C4-2B (cell line): Measurements from ENCODE around the gene KRT4.

Source experiments
- ZFX ChIP-seq: fragments of 450-650 bp; IDR thresholded peaks from 2 replicates; pipeline ENCODE4 v1.6.1; 2017
- TF ChIP-seq, protein P1 (sequence below): fragments of 450-650 bp; conservative IDR thresholded peaks from 2 replicates; pipeline ENCODE4 v1.5.1; 2017; ENCODE audit warnings: mild to moderate bottlenecking

DNA sequence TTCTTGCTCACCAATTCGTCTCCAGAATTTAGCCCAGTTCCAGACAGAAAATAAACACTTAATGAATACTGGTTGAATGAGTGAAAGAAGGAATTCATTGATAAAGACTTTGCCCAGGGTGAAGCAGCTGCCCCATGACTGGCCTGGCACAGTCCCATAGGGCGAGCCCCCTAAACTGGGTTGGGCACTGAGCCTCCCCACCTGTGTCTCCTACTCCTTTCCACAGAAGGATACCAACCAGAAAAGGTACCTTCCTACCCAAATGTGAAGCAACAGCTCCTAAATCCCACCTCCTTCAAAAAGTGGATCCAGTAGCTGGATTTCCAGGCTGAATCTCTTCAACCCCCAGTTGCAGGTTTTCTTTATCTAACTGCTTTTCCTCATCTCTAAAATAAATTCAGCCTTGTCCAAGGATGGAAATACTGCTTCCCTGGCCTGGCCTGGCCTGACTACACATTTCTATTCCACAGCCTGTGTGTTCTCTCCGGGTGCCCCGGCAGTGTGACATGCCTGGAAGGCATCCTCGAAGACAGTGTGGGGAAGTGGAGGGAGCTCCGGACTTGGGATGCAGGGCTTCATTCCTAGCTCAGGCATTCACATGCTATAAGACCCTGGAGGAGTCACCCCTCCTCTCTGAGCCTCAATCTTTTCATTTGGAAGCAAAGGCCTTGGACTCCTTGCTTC is 25.6 kb downstream of the KRT4 start:
- TF ChIP-seq, protein P1, sequence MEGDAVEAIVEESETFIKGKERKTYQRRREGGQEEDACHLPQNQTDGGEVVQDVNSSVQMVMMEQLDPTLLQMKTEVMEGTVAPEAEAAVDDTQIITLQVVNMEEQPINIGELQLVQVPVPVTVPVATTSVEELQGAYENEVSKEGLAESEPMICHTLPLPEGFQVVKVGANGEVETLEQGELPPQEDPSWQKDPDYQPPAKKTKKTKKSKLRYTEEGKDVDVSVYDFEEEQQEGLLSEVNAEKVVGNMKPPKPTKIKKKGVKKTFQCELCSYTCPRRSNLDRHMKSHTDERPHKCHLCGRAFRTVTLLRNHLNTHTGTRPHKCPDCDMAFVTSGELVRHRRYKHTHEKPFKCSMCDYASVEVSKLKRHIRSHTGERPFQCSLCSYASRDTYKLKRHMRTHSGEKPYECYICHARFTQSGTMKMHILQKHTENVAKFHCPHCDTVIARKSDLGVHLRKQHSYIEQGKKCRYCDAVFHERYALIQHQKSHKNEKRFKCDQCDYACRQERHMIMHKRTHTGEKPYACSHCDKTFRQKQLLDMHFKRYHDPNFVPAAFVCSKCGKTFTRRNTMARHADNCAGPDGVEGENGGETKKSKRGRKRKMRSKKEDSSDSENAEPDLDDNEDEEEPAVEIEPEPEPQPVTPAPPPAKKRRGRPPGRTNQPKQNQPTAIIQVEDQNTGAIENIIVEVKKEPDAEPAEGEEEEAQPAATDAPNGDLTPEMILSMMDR: no peak
- TF ChIP-seq ZFX: no peak
